HCT116 (cell line): ENCODE data around the gene P2RX1. TPM values are rescaled to one million over a fixed set of nuclear protein-coding genes. Genes with fewer than 3 reads are reported as not detected.

Experiments
- ATAC-seq: fragments of 200-7000 bp; cut with Tn5 transposase; 2 replicates; pipeline ENCODE4 v1.9.1; 2020; ENCODE audit warnings: mild to moderate bottlenecking, moderate library complexity
- BruUV-seq: library from RNA; stranded (reverse); fragments of 400-500 nt; replicated peaks from 2 replicates; lab custom pipeline; 2021; lab: Mats Ljungman, UMichigan
- CTCF ChIA-PET: fragments of 300-600 bp; sonication (Branson Sonifier 250); formaldehyde crosslinking; loops from one replicate; lab custom pipeline; 2021; ENCODE audit warnings: antibody characterized with exemption; lab: Charles Lee
- POLR2A ChIA-PET: fragments of 300-600, 350-600 bp; sonication (Branson Sonifier 250); formaldehyde crosslinking; loops from one replicate; lab custom pipeline; 2021; ENCODE audit warnings: antibody characterized with exemption; lab: Charles Lee
- RAD21 ChIA-PET, 2 experiments: fragments of 300-600 bp; sonication (Branson Sonifier 250); formaldehyde crosslinking; loops; one replicate each; lab custom pipeline; 2023; ENCODE audit warnings: low total read pairs in 2 of 2; ENCODE audit not compliant: uncharacterized antibody in 2 of 2, unreplicated experiment in 2 of 2, low non-redundant PET in 1 of 2; lab: Charles Lee
- DNase-seq: peaks from one replicate; pipeline ENCODE4 v3.0.0-alpha.2; 2010; ENCODE audit warnings: low read depth, low spot score
- H2AFZ ChIP-seq: fragments of 200-600 bp; shearing (Covaris generic), sonication (generic); 2 replicates; pipeline ENCODE4 v1.6.1; 2017; ENCODE audit warnings: low read depth, mixed run types, mixed read lengths, antibody characterized with exemption, low read length; ENCODE audit not compliant: poor library complexity, severe bottlenecking
- H3K27ac ChIP-seq: 2 replicates; pipeline ENCODE4 v1.5.1; 2012; ENCODE audit warnings: low read depth, low read length
- H3K27me3 ChIP-seq: fragments of 200-600 bp; sonication (generic); 2 replicates; pipeline ENCODE4 v1.6.1; 2016; ENCODE audit warnings: mixed run types, low read length, mixed read lengths; ENCODE audit not compliant: insufficient read depth
- H3K36me3 ChIP-seq, 2 experiments: fragments of 200-500 bp in 1 of 2; fragments of 200-600 bp in 1 of 2; sonication (Bioruptor generic) in 1 of 2; sonication (generic) in 1 of 2; 2 replicates each; pipeline versions ENCODE4 v1.5.1 to v1.6.1; 2014 to 2016; ENCODE audit warnings: low read length in 2 of 2, inconsistent platforms in 1 of 2, mixed read lengths in 1 of 2, mixed run types in 1 of 2; ENCODE audit not compliant: insufficient read depth in 2 of 2, control insufficient read depth in 1 of 2
- H3K4me1 ChIP-seq, 2 experiments: fragments of 200-600 bp in 1 of 2; sonication (generic) in 1 of 2; 2 replicates each; pipeline versions ENCODE4 v1.5.1 to v1.6.1; 2012 to 2017; ENCODE audit warnings: low read length in 2 of 2, inconsistent platforms in 1 of 2, mild to moderate bottlenecking in 1 of 2, mixed read lengths in 1 of 2, mixed run types in 1 of 2, moderate library complexity in 1 of 2; ENCODE audit not compliant: insufficient read depth in 2 of 2, control insufficient read depth in 1 of 2
- H3K4me2 ChIP-seq: fragments of 200-600 bp; sonication (generic); 2 replicates; pipeline ENCODE4 v1.6.1; 2017; ENCODE audit warnings: mixed run types, low read length, mixed read lengths
- H3K4me3 ChIP-seq, 2 experiments: fragments of 200-600 bp in 1 of 2; sonication (generic) in 1 of 2; replicated peaks in 1 of 2; 2 replicates each; pipeline ENCODE4 v1.5.1; 2011 to 2016; ENCODE audit warnings: low read length in 2 of 2, control low read depth in 1 of 2, low read depth in 1 of 2, mild to moderate bottlenecking in 1 of 2, mixed read lengths in 1 of 2, mixed run types in 1 of 2
- H3K79me2 ChIP-seq: fragments of 200-600 bp; sonication (generic); 2 replicates; pipeline ENCODE4 v1.6.1; 2017; ENCODE audit warnings: mild to moderate bottlenecking, mixed run types, low read length, moderate library complexity, mixed read lengths; ENCODE audit not compliant: insufficient read depth
- H3K9ac ChIP-seq: fragments of 200-600 bp; sonication (generic); 2 replicates; pipeline ENCODE4 v1.6.1; 2016; ENCODE audit warnings: low read length, mixed read lengths
- H3K9me2 ChIP-seq: fragments of 200-600 bp; sonication (generic), shearing (Covaris generic); 2 replicates; pipeline ENCODE4 v1.6.1; 2017; ENCODE audit warnings: mixed run types, mild to moderate bottlenecking, moderate library complexity; ENCODE audit not compliant: insufficient read depth
- H3K9me3 ChIP-seq, 2 experiments: fragments of 200-500 bp in 1 of 2; fragments of 200-600 bp in 1 of 2; sonication (Bioruptor generic) in 1 of 2; sonication (generic) in 1 of 2; 2 replicates each; pipeline ENCODE4 v1.6.1; 2014 to 2017; ENCODE audit warnings: low read length in 2 of 2, mixed read lengths in 2 of 2, inconsistent platforms in 1 of 2, low read depth in 1 of 2, mild to moderate bottlenecking in 1 of 2, mixed run types in 1 of 2, moderate library complexity in 1 of 2; ENCODE audit not compliant: control insufficient read depth in 1 of 2, insufficient read depth in 1 of 2
- H4K20me1 ChIP-seq: fragments of 200-600 bp; sonication (generic), shearing (Covaris generic); 2 replicates; pipeline ENCODE4 v1.6.1; 2017; ENCODE audit warnings: mixed run types, mild to moderate bottlenecking, moderate library complexity; ENCODE audit not compliant: insufficient read depth
- ATF3 ChIP-seq: IDR thresholded peaks from 2 replicates; pipeline ENCODE4 v1.6.1; 2012
- CEBPB ChIP-seq: IDR thresholded peaks from 2 replicates; pipeline ENCODE4 v1.6.1; 2012; ENCODE audit warnings: low read depth
- ELF1 ChIP-seq: IDR thresholded peaks from 2 replicates; pipeline ENCODE4 v1.6.1; 2012; ENCODE audit warnings: low read depth, borderline replicate concordance
- EZH2 ChIP-seq: fragments of 200-600 bp; sonication (generic); IDR thresholded peaks from 2 replicates; pipeline ENCODE4 v1.6.1; 2017; ENCODE audit warnings: antibody characterized with exemption, mixed run types
- EZH2phosphoT487 ChIP-seq: fragments of 200-600 bp; IDR thresholded peaks from 2 replicates; pipeline ENCODE4 v1.6.1; 2018; ENCODE audit warnings: antibody characterized with exemption, borderline replicate concordance
- FOSL1 ChIP-seq: IDR thresholded peaks from 2 replicates; pipeline ENCODE4 v1.6.1; 2012; ENCODE audit warnings: low read depth
- JUND ChIP-seq: IDR thresholded peaks from 2 replicates; pipeline ENCODE4 v1.6.1; 2012
- RAD21 ChIP-seq: IDR thresholded peaks from 2 replicates; pipeline ENCODE4 v1.6.1; 2012; ENCODE audit warnings: low read depth, mild to moderate bottlenecking
- SIN3A ChIP-seq: IDR thresholded peaks from 2 replicates; pipeline ENCODE4 v1.6.1; 2012; ENCODE audit warnings: low read depth
- SP1 ChIP-seq: IDR thresholded peaks from 2 replicates; pipeline ENCODE4 v1.6.1; 2012; ENCODE audit warnings: low read depth
- SRF ChIP-seq: IDR thresholded peaks from 2 replicates; pipeline ENCODE4 v1.6.1; 2012; ENCODE audit warnings: low read depth
- TCF7L2 ChIP-seq: IDR thresholded peaks from 2 replicates; pipeline ENCODE4 v1.7.0; 2011; ENCODE audit warnings: borderline replicate concordance, inconsistent platforms; ENCODE audit not compliant: insufficient read depth, insufficient read length; ENCODE audit errors: extremely low read depth
- YY1 ChIP-seq: IDR thresholded peaks from 2 replicates; pipeline ENCODE4 v1.6.1; 2011; ENCODE audit warnings: low read length, low read depth, moderate library complexity, mild to moderate bottlenecking; ENCODE audit not compliant: insufficient replicate concordance; ENCODE audit errors: extremely low read depth
- ZBTB33 ChIP-seq: IDR thresholded peaks from 2 replicates; pipeline ENCODE4 v1.6.1; 2011; ENCODE audit warnings: mild to moderate bottlenecking, low read length, moderate library complexity; ENCODE audit not compliant: insufficient replicate concordance; ENCODE audit errors: extremely low read depth
- ZNF274 ChIP-seq: fragments of 200-500 bp; sonication (Bioruptor generic); IDR thresholded peaks from 2 replicates; pipeline ENCODE4 v1.6.1; 2014; ENCODE audit warnings: mild to moderate bottlenecking, low read depth, low read length, inconsistent platforms
- intact Hi-C: fragments of 100-400 bp; cut with micrococcal nuclease; formaldehyde crosslinking; loops from 2 replicates; pipeline ENCODE4 v1.10.0; 2022
- total RNA-seq: library from RNA; stranded (reverse); gene quantifications from one replicate; pipeline ENCODE4 v1.2.1, GENCODE V29; 2021; ENCODE audit not compliant: unreplicated experiment
- TF ChIP-seq, protein P1 (sequence below), 3 experiments: fragments of 200-600 bp in 1 of 3; sonication (generic) in 1 of 3; IDR thresholded peaks in 2 of 3; conservative IDR thresholded peaks in 1 of 3; 2 replicates each; pipeline ENCODE4 v1.5.1; 2012 to 2017; ENCODE audit warnings: low read depth in 2 of 3, low read length in 2 of 3, antibody characterized with exemption in 1 of 3, borderline replicate concordance in 1 of 3, control low read depth in 1 of 3, mild to moderate bottlenecking in 1 of 3, mixed read lengths in 1 of 3, mixed run types in 1 of 3, moderate library complexity in 1 of 3; ENCODE audit not compliant: insufficient read depth in 1 of 3
- TF ChIP-seq, protein P2 (sequence below): IDR thresholded peaks from 2 replicates; pipeline ENCODE4 v1.6.1; 2012
- TF ChIP-seq, protein P3 (sequence below): IDR thresholded peaks from 2 replicates; pipeline ENCODE4 v1.6.1; 2012; ENCODE audit warnings: low read depth

P2RX1 gene
- total RNA-seq, 1 experiment from 2014 or later: not detected

- Histone ChIP-seq H2AFZ (no peak overlapping the region), H3K9me2 (no peaks in the 10 kb centered on the region)
- no peak for DNase-seq
These were observed 1.2 kb upstream of the P2RX1 start for GRCh38 chr17:3917391-3917931.

More at GRCh38 chr17:3917391-3917931, 1.2 kb upstream of the P2RX1 start:
- POLR2A ChIA-PET: no interaction called here
- TF ChIP-seq, protein P1, sequence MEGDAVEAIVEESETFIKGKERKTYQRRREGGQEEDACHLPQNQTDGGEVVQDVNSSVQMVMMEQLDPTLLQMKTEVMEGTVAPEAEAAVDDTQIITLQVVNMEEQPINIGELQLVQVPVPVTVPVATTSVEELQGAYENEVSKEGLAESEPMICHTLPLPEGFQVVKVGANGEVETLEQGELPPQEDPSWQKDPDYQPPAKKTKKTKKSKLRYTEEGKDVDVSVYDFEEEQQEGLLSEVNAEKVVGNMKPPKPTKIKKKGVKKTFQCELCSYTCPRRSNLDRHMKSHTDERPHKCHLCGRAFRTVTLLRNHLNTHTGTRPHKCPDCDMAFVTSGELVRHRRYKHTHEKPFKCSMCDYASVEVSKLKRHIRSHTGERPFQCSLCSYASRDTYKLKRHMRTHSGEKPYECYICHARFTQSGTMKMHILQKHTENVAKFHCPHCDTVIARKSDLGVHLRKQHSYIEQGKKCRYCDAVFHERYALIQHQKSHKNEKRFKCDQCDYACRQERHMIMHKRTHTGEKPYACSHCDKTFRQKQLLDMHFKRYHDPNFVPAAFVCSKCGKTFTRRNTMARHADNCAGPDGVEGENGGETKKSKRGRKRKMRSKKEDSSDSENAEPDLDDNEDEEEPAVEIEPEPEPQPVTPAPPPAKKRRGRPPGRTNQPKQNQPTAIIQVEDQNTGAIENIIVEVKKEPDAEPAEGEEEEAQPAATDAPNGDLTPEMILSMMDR (IDR thresholded peaks at IDR 0.05 in 2 of 3, conservative IDR thresholded peaks at IDR 0.05 in 1 of 3; ENCODE audit: borderline replicate concordance in 1 of 3, insufficient read depth in 1 of 3, low read depth in 2 of 3, low read length in 2 of 3): no peak
- TF ChIP-seq ZNF274 (no peak), YY1 (no peak), SP1 (no peak), EZH2 (no peak), EZH2phosphoT487 (no peak), ATF3 (no peak), ZBTB33 (no peak), RAD21 (no peak), CEBPB (no peak), TCF7L2 (no peak), JUND (no peak), ELF1 (no peak), FOSL1 (no peak), SIN3A (no peak), SRF (no peak)
- TF ChIP-seq, protein P2, sequence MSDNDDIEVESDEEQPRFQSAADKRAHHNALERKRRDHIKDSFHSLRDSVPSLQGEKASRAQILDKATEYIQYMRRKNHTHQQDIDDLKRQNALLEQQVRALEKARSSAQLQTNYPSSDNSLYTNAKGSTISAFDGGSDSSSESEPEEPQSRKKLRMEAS: no peak
- TF ChIP-seq, protein P3, sequence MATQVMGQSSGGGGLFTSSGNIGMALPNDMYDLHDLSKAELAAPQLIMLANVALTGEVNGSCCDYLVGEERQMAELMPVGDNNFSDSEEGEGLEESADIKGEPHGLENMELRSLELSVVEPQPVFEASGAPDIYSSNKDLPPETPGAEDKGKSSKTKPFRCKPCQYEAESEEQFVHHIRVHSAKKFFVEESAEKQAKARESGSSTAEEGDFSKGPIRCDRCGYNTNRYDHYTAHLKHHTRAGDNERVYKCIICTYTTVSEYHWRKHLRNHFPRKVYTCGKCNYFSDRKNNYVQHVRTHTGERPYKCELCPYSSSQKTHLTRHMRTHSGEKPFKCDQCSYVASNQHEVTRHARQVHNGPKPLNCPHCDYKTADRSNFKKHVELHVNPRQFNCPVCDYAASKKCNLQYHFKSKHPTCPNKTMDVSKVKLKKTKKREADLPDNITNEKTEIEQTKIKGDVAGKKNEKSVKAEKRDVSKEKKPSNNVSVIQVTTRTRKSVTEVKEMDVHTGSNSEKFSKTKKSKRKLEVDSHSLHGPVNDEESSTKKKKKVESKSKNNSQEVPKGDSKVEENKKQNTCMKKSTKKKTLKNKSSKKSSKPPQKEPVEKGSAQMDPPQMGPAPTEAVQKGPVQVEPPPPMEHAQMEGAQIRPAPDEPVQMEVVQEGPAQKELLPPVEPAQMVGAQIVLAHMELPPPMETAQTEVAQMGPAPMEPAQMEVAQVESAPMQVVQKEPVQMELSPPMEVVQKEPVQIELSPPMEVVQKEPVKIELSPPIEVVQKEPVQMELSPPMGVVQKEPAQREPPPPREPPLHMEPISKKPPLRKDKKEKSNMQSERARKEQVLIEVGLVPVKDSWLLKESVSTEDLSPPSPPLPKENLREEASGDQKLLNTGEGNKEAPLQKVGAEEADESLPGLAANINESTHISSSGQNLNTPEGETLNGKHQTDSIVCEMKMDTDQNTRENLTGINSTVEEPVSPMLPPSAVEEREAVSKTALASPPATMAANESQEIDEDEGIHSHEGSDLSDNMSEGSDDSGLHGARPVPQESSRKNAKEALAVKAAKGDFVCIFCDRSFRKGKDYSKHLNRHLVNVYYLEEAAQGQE: no peak
- H3K4me2 ChIP-seq: no peak overlapping the region
- H3K9ac ChIP-seq: no peak overlapping the region
- no peak for ATAC-seq
- no peaks in the 10 kb centered on the region for H3K9me3 ChIP-seq
- intact Hi-C loops: no loop called here
- H3K27ac ChIP-seq: no peak overlapping the region
- H3K27me3 ChIP-seq: no peaks in the 10 kb centered on the region
- BruUV-seq: no TSS peak
- H3K36me3 ChIP-seq: no peaks in the 10 kb centered on the region
- CTCF ChIA-PET: no interaction called here
- RAD21 ChIA-PET: no interaction called here
- no peaks in the 10 kb centered on the region for H4K20me1 ChIP-seq
- H3K4me1 ChIP-seq: peaks cover 0 to 8% of the 10 kb centered on the region in 2 experiments; a peak in 2 of 4 replicates
- no peaks in the 10 kb centered on the region for H3K79me2 ChIP-seq
- H3K4me3 ChIP-seq: no peak overlapping the region
